ENCODE measurements around the gene DNAJA2. TPM values are rescaled to one million over a fixed set of nuclear protein-coding genes. Genes with fewer than 3 reads are reported as not detected.

DNAJA2 gene
- total and polyA plus RNA-seq, 2 of the 8 experiments (the other 6 are each of a cell fraction or from before 2014, with no cell fraction given), result 9.4 to 93.8 TPM

- Histone ChIP-seq H4K5ac (ENCODE audit: insufficient read length, low read depth, low read length) (no peak overlapping the region), H3K79me1 (ENCODE audit: low read depth, low read length) (no peaks in the 10 kb centered on the region), H2BK15ac (ENCODE audit: low read length) (no peak overlapping the region), H3K79me2 (ENCODE audit: control insufficient read depth in 1 of 2, insufficient read depth in 2 of 2, low read length in 2 of 2) (no peaks in the 10 kb centered on the region), H3K4ac (replicated peaks; ENCODE audit: insufficient read length, low read depth, low read length) (no peak overlapping the region), H2BK12ac (ENCODE audit: low read depth, low read length) (no peak overlapping the region), H3K56ac (replicated peaks; ENCODE audit: insufficient read length, low read depth, low read length) (no peak overlapping the region), H3K9ac (replicated peaks in 1 of 4; ENCODE audit: extremely low read depth in 1 of 4, low read depth in 3 of 4, low read length in 3 of 4) (no peak overlapping the region), H3K27ac (ENCODE audit: low read depth, low read length) (no peak overlapping the region), H4K91ac (replicated peaks; ENCODE audit: insufficient read length, low read length) (no peak overlapping the region), H2BK5ac (ENCODE audit: low read depth, low read length) (no peak overlapping the region), H2BK20ac (ENCODE audit: low read length) (no peak overlapping the region), H3K27me3 (replicated peaks in 1 of 4; ENCODE audit: control insufficient read depth in 3 of 4, extremely low read depth in 1 of 4, insufficient read depth in 3 of 4, low read length in 3 of 4) (no peaks in the 10 kb centered on the region), H3K4me2 (ENCODE audit: insufficient read depth in 1 of 2, low read depth in 2 of 2, low read length in 2 of 2) (no peak overlapping the region), H4K20me1 (replicated peaks in 1 of 2; ENCODE audit: control insufficient read depth in 1 of 2, insufficient read depth in 2 of 2, low read length in 2 of 2) (no peaks in the 10 kb centered on the region), H3K18ac (ENCODE audit: extremely low read depth, low read length) (no peak overlapping the region), H3K36me3 (ENCODE audit: control insufficient read depth in 2 of 4, insufficient read depth in 4 of 4, low read length in 3 of 4) (no peaks in the 10 kb centered on the region), H3K9me3 (ENCODE audit: insufficient read depth in 2 of 2, low read depth in 1 of 2, low read length in 1 of 2) (no peaks in the 10 kb centered on the region), H2BK120ac (replicated peaks; ENCODE audit: low read depth, low read length) (no peak overlapping the region), H2AK5ac (ENCODE audit: low read depth, low read length) (no peak overlapping the region), H2AFZ (ENCODE audit: low read length) (no peak overlapping the region), H3K14ac (ENCODE audit: insufficient read length) (no peak overlapping the region), H3K23me2 (ENCODE audit: low read depth, low read length) (no peaks in the 10 kb centered on the region), H3K4me3 (ENCODE audit: extremely low read depth in 1 of 4, insufficient read depth in 2 of 4, low read depth in 3 of 4, low read length in 4 of 4) (no peak overlapping the region), H3K23ac (ENCODE audit: insufficient read length) (no peak overlapping the region), H4K8ac (ENCODE audit: extremely low read depth, insufficient read depth, low read length) (no peak overlapping the region), H3K4me1 (replicated peaks in 1 of 4; ENCODE audit: control insufficient read depth in 3 of 4, insufficient read depth in 4 of 4, low read length in 3 of 4) (no peaks in the 10 kb centered on the region)
- DNase-seq (ENCODE audit: low read depth in 1 of 2, low spot score in 2 of 2), result no peak
- TF ChIP-seq RXRA (IDR thresholded peaks at IDR 0.05; ENCODE audit: insufficient read depth, low read depth, low read length), result no peak
- TF ChIP-seq SIN3A (conservative IDR thresholded peaks at IDR 0.05 in 1 of 2, IDR thresholded peaks at IDR 0.05 in 1 of 2; ENCODE audit: low read depth in 1 of 2, low read length in 2 of 2), result no peak
- no peak for TF ChIP-seq RFX5 (IDR thresholded peaks at IDR 0.05; ENCODE audit: borderline replicate concordance, low read depth, low read length)
- TF ChIP-seq USF2 (IDR thresholded peaks at IDR 0.05; ENCODE audit: low read length), result no peak
- TF ChIP-seq BRCA1 (IDR thresholded peaks at IDR 0.05; ENCODE audit: low read depth, low read length), result no peak
- TF ChIP-seq JUN (IDR thresholded peaks at IDR 0.05; ENCODE audit: low read depth, low read length), result no peak
- no peak for TF ChIP-seq CBX5 (IDR thresholded peaks at IDR 0.05; ENCODE audit: low read depth, low read length)
- no peak for TF ChIP-seq SRF (IDR thresholded peaks at IDR 0.05; ENCODE audit: low read depth, low read length)
- no peak for TF ChIP-seq ATF2 (IDR thresholded peaks at IDR 0.05; ENCODE audit: low read length)
- WGBS, 2 experiments (ENCODE audit: extremely low coverage in 1 of 2, insufficient coverage in 1 of 2, insufficient read length in 1 of 2, insufficient replicate concordance in 2 of 2, low coverage in 1 of 2, low lambda C conversion rate in 2 of 2, missing lambda C conversion rate in 1 of 2), result 91% methylated on average over 2 of the region's 2 CpGs; no CpG with 5 or more reads in 1 of the 2 experiments
- FAIRE-seq, result no peak
- ChIA-PET CTCF (ENCODE audit: partially characterized antibody) (interaction anchor here (1.1 kb wide), 1 partner anchor 112 kb away, joined by 3 read pairs; no protein-coding TSS in a partner anchor), POLR2A (ENCODE audit: partially characterized antibody) (no interaction called here)
Measured at GRCh38 chr16:47004652-47005051, 31.2 kb upstream of the DNAJA2 start.

All from H1 (cell line).